GM19452 (cell line): ENCODE results near the gene GLI1.
"Not testable (repeated sequence)": the region's sequence is repeated elsewhere in the genome, so short reads cannot be mapped to it uniquely, and the experiment has no call there.

Experiments
- ATAC-seq: cut with Tn5 transposase; IDR thresholded peaks from one replicate; pipeline ENCODE4 v1.9.1; 2021; ENCODE audit not compliant: unreplicated experiment

Gene GLI1

DNA sequence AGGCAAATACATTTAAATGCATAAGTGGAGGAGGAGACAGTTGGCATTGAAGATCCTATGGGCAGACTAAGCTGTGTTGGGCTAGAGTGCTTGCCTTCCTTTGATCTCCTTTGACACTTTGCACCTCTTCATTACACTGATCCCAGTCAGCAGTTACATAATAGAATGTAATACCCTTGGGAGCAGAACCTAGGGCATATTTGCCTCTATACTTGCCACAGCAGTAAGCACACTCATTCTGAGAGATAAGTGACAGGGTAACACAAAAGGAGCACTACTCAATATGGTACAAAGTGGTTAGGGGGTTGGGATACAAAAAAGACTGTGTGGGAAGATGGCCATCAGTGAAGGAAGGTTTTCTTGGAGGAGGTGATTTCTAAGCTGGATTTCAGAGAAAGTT is 37.2 kb downstream of the GLI1 start:
- ATAC-seq: no peak

DNA sequence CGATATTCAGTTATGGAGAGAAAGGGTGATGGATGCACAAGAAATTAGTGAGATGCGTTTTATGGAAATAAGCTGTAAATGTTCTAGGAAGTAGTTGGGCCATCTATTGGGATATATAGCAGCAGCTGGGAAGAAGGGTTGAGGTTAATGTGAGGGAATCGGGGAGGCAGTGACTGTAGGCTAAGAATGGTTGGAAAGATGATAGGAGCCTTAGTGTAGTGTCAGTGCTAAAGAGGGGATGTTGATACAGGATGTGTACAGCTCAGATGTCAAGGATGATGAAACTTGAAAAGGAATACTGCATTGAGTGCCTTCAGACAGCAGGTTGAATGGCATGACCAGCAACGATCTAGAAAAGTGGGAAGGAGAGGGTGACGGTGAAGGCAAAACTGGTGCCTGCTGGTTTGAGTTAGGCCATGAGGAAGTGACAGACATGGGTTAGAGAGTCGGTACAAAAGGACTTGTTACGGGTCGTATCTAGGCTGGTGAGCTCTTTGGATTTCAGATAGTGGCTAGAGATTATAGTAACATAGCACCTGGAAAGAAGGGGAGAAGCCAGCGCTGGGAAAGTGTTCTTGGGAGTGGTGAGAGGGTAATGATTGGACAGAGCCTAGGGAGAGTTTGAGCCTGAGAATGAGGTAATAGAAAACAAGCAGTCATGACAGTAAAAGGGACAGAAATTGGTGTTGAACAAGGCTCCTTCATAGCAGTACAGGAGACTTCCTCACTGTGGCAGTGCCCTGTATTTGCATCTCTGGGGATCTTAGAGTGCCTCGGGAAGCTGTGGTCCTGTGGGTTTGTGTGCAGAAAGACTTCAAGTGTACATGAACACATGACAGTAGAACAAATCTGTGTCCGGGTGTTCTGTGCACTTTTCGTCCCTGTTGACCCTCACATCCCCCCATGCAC is 37.9 kb downstream of the GLI1 start:
- ATAC-seq: no peak

DNA sequence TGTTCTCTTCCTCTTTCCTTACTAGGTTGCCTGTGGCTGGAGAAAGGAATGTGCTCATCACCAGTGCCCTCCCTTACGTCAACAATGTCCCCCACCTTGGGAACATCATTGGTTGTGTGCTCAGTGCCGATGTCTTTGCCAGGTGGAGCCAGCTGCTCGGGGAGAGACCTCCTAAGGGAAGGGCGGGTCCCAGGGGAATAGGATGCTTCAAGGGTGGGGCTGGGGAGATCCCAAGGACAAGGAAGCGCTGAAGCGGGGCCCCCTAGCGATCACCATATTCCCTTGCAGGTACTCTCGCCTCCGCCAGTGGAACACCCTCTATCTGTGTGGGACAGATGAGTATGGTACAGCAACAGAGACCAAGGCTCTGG is 38.5 kb downstream of the GLI1 start:
- ATAC-seq: no peak

DNA sequence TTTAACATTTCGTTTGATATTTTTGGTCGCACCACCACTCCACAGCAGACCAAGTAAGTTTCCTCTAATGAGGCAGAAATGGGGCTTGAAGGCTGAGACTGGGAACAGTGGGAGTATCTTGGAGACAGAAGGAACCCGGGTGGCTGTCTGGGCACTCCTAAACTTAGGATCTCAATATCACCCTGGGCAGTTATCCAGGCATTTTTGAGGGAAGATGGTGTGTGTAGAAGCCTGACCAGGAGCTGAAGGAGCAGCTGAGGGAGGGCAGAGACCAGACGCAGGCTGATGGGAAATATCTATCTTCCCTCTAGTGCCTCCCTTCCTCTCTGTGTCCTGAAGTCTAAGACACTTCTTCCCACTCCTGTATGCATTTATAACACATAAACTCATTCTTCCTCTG is 39.0 kb downstream of the GLI1 start:
- no peak for ATAC-seq

DNA sequence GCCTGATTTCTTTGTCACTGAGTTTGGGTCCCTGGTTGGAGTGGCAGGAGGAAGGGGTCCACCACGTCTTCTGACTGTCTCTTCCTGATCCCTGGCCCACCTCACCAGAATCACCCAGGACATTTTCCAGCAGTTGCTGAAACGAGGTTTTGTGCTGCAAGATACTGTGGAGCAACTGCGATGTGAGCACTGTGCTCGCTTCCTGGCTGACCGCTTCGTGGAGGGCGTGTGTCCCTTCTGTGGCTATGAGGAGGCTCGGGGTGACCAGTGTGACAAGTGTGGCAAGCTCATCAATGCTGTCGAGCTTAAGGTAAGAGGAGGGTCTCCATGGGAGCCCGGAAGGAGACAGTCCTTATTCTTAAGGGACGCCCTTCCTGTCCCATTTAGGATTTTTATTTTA is 40.6 kb downstream of the GLI1 start:
- ATAC-seq: no peak

DNA sequence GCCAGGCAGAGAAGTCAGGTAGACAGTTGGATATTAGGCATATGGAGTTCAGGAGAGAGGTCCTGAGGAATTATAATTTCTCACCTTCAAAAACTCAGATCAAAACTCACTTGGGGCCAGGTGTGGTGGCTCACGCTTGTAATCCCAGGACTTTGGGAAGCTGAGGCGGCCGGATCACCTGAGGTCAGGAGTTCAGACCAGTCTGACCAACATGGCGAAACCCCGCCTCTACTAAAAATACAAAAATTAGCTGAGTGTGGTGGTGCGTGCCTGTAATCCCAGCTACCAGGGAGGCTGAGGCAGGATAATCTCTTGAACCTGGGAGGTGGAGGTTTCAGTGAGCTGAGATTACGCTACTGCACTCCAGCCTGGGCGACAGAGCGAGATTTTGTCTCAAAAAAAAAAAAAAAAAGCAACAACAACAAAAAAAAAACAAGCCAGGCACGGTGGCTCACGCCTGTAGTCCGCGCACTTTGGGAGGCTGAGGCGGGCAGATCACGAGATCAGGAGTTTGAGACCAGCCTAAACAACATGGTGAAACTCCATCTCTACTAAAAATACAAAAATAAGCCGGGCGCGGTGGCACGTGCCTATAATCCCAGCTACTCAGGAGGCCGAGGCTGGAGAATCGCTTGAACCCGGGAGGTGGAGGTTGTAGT is 42.9 kb downstream of the GLI1 start:
- ATAC-seq: not testable (repeated sequence)

DNA sequence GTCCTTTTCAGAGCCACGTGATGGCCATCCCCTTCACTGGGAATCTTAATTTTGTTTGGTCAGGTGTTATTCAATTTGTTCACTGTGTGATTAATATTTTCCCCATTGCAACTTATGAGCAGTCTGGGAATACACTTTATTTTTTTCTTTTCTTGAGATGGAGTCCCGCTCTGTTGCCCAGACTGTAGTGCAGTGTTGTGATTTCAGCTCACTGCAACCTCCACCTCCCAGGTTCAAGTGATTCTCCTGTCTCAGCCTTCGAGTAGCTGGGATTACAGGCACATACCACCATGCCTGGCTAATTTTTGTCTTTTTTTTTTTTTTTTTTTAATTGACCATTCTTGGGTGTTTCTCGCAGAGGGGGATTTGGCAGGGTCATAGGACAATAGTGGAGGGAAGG is 47.0 kb downstream of the GLI1 start:
- not testable (repeated sequence) for ATAC-seq

DNA sequence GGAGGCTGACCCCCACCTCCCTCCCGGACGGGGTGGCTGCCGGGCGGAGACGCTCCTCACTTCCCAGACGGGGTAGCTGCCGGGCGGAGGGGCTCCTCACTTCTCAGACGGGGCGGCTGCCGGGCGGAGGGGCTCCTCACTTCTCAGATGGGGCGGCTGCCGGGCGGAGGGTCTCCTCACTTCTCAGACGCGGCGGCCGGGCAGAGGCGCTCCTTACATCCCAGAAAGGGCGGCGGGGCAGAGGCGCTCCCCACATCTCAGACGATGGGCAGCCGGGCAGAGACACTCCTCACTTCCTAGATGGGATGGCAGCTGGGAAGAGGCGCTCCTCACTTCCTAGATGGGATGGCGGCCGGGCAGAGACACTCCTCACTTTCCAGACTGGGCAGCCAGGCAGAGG is 48.2 kb downstream of the GLI1 start:
- ATAC-seq: not testable (repeated sequence)

DNA sequence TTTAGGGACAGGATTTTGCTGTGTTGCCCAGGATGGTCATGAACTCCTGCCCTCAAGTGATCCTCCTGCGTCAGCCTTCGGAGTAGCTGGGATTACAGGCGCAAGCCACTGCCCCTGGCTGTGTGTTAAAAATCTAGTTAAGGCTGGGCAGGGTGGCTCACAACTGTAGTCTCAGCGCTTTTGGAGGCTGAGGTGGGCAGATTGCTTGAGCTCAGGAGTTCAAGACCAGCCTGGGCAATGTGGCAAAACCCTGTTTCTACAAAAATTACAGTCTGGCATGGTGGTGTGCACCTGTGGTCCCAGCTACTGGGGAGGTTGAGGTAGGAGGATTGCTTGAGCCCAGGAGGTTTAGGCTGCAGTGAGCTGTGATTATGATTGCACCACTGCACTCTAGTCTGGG is 51.6 kb downstream of the GLI1 start:
- ATAC-seq: no peak

DNA sequence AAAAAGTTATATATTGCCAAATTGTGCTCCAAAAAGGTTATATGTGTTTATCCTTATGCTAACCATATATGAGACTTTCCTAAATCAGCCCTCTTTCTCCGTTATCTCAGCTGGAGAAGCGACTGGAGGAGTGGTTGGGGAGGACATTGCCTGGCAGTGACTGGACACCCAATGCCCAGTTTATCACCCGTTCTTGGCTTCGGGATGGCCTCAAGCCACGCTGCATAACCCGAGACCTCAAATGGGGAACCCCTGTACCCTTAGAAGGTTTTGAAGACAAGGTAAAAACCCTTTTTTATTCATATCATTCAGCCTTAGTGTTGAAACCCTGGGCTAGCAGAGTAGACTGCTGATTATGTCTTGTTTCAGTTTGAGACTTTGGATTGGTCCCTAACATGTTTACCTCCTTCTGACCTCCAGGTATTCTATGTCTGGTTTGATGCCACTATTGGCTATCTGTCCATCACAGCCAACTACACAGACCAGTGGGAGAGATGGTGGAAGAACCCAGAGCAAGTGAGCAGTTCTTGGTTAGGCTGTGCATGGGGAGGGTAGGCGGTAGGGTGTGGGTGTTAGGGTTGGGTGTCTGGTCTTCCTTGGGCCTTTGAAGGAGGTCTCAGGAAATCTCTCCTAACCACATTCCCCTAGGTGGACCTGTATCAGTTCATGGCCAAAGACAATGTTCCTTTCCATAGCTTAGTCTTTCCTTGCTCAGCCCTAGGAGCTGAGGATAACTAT is 52.2 kb downstream of the GLI1 start:
- no peak for ATAC-seq

DNA sequence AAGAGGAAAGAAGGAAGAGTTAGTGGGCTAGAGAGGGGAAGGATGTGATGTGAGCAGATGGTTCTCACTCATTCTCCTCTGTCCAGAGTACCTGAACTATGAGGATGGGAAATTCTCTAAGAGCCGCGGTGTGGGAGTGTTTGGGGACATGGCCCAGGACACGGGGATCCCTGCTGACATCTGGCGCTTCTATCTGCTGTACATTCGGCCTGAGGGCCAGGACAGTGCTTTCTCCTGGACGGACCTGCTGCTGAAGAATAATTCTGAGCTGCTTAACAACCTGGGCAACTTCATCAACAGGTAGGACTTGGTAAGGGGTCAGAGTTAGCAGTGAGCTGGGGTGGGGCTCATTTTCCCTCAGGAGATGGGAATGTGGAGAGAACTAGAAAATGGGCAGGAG is 53.1 kb downstream of the GLI1 start:
- ATAC-seq: no peak

DNA sequence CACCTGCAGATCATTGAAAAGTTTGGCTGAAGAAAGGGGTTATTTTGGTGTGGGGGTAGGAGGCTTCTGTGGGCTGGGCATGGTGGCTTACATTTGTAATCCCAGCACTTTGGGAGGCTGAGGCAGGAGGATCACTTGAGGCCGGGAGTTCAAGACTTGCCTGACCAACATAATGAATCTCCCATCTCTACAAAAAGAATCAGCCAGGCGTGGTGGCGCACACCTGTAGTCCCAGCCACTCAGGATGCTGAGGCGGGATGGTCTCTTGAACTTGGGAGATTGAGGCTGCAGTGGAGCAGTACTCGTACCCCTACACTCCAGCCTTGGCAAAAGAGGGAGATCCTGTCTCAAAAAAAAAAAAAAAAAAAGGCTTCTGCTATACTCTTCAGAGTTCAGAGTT is 53.7 kb downstream of the GLI1 start:
- ATAC-seq: no peak

DNA sequence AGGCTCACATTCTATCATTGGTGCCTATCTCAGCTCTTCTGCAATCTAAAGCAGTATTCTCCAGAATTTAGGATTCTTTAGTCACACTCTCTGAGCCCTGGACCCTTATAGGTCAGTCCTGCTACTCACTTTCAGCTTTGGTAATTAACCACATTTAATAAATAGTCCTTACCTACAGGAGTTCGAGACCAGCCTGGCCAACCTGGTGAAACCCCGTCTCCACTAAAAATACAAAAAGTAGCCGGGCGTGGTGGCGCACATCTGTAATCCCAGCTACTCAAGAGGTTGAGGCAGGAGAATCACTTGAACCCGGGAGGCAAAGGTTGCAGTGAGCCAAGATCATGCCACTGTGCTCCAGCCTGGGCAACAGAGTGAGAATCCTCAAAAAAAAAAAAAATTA is 54.1 kb downstream of the GLI1 start:
- ATAC-seq: not testable (repeated sequence)

DNA sequence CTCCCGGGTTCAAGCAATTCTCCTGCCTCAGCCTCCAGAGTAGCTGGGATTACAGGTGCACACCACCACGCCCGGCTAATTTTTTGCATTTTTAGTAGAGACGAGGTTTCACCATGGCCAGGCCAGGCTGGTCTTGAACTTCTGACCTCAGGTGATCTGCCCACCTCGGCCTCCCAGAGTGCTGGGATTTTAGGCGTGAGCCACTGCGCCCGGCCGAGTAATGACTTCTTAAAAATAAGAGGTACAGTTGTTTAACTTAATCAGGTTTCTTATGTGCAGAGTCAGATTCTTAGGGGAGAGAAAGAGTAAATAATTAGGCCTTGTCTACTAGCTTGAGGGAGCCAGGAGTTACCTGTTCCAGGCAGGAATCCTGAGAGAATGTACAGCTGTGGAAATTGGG is 54.7 kb downstream of the GLI1 start:
- not testable (repeated sequence) for ATAC-seq

DNA sequence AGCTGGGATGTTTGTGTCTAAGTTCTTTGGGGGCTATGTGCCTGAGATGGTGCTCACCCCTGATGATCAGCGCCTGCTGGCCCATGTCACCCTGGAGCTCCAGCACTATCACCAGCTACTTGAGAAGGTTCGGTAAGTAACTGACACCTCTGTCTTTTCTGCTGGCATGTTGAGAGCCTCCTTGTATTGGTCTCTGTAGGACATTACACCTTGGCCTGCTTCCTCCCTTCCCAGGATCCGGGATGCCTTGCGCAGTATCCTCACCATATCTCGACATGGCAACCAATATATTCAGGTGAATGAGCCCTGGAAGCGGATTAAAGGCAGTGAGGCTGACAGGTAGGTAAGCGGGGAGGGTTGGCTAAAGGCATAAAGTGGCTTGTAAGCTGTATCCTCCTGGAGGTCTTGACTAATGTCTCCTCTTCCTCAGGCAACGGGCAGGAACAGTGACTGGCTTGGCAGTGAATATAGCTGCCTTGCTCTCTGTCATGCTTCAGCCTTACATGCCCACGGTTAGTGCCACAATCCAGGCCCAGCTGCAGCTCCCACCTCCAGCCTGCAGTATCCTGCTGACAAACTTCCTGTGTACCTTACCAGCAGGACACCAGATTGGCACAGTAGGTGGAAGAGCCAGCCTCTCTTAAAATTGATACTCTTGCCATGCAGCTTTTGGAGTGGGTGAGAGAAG is 55.3 kb downstream of the GLI1 start:
- no peak for ATAC-seq

DNA sequence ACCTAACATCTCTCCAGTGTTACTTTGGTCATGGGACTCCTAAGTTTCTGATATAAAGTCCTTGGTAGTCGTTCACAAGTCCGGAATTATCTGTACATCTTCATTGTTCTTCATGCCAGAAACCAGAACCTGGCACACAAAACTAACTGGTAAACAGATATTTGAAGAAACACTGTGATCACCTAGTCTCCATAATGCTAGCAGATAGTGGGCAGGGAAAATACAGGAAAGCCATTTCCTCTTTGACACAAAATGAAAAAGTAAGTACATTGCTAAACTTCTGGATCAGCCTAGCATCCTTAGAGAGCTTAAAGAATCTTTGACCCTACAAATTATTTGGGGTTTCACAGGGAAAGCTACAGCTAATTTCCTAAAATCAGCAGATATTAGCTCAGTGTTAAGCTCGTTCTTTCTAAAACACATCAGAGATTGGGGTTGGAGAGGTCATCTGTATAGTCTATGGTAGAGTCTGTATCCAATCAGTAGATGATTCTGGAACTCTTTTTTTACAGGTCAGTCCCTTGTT is 55.9 kb downstream of the GLI1 start:
- ATAC-seq: no peak

DNA sequence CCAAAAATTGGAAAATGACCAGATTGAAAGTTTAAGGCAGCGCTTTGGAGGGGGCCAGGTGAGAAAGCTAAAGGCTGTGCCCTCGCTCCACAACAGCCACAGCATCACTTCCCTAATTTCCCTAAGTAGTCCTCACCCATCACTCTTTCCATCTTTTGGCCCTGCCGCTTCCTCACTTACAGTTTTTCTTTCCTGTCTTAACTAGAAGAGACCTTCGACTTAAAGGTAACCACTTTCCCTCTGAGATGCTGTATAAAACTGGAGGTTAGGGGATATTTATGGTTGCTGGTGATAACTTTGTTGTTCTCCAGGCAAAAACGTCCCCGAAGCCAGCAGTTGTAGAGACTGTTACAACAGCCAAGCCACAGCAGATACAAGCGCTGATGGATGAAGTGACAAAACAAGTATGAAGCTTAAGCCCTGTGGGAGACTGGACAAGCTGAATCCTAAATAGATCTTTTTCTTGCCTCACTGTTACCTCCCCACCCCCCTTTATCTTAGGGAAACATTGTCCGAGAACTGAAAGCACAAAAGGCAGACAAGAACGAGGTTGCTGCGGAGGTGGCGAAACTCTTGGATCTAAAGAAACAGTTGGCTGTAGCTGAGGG is 56.5 kb downstream of the GLI1 start:
- ATAC-seq: no peak

DNA sequence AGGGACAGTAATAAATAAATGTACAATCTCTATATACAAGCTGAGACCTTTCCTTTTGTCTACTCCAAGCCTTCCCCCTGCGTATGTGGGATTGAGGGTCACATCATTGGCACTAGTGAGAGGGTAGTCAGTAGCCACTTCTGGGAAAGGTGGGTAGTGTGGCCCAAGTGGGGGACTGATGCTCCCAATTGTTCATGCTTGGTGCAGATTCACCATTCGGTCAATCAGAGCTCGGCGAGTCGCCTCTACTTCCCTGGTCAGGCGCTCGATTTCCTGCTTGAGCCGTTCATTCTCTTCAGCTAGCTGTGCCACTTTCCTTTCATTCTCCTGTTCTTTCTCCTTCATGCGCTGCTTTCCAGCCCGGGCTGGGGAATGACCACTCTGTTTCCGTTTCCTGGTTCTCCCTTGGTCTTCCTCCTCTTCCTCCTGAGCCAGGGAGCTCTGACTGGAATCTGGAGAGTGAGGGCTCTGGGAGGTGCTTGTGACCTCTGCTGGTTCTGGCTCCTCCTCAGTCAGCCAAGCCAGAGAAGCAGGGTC is 57.1 kb downstream of the GLI1 start:
- no peak for ATAC-seq

DNA sequence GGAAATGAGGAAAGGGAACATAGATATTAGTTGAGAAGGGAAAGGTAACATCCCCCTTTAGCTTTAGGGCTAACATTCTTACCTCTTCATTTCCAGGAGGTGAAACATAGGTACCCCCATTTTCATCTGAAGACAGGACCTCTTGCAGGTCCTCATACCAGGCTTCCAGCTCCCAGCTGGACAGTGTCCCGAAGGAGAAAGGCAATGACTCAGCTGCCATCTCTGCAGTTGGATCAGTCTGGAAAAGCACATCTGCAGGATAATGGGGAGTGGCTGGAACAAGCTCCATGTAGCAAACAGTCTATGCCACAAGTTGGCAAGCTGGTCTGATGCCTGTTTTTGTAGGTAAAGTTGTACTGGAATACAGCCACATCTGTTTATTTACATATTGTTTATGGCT is 57.6 kb downstream of the GLI1 start:
- ATAC-seq: no peak

DNA sequence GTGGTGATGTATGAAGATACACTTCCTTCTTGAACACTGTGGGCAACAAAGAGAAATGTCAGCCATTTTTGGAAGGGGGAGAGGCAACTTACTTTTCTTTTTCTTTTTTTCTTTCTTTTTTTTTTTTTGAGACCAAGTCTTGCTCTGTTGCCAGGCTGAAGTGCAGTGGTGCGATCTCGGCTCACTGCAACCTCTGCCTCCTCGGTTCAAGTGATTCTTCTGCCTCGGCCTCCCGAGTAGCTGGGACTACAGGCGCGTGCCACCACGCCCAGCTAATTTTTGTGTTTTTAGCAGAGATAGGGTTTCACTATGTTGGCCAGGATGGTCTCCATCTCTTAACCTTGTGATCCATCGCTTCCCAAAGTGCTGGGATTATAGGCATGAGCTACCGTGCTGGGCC is 58.1 kb downstream of the GLI1 start:
- ATAC-seq: not testable (repeated sequence)
